Epithelial cell of esophagus (primary cell): ENCODE measurements around the gene RXRA.

Source experiments
- DNase-seq: peaks from one replicate; pipeline ENCODE4 v3.0.0; 2010; ENCODE audit warnings: low read depth
- H3K4me3 ChIP-seq: 2 replicates; pipeline ENCODE4 v1.5.1; 2011; ENCODE audit warnings: mild to moderate bottlenecking, low read length, control low read depth
- CTCF ChIP-seq: IDR thresholded peaks from 2 replicates; pipeline ENCODE4 v1.5.1; 2011; ENCODE audit warnings: low read depth, mild to moderate bottlenecking, low read length, control low read depth, inconsistent platforms; ENCODE audit not compliant: insufficient read depth; ENCODE audit errors: missing control alignments

Gene RXRA

GRCh38 chr9:134366223-134367031 lies 40.2 kb downstream of the RXRA start:
- no peak overlapping the region for H3K4me3 ChIP-seq
- DNase-seq, result peak; percentile 89
- TF ChIP-seq CTCF, result no peak

- TF ChIP-seq CTCF, result no peak
- DNase-seq, result no peak
- no peak overlapping the region for H3K4me3 ChIP-seq
Observed at GRCh38 chr9:134367061-134367460, 40.8 kb downstream of the RXRA start.

- no peak for TF ChIP-seq CTCF
- no peak overlapping the region for H3K4me3 ChIP-seq
- DNase-seq, result no peak
Observed at GRCh38 chr9:134367791-134368490, 41.7 kb downstream of the RXRA start.

- DNase-seq, result no peak
- no peak for TF ChIP-seq CTCF
- no peak overlapping the region for H3K4me3 ChIP-seq
Observed at GRCh38 chr9:134368571-134368970, 42.3 kb downstream of the RXRA start.

GRCh38 chr9:134369416-134370212 lies 43.4 kb downstream of the RXRA start:
- DNase-seq, result no peak
- TF ChIP-seq CTCF, result no peak
- no peak overlapping the region for H3K4me3 ChIP-seq

GRCh38 chr9:134370213-134370492 lies 43.9 kb downstream of the RXRA start:
- H3K4me3 ChIP-seq, result no peak overlapping the region
- TF ChIP-seq CTCF, result no peak
- DNase-seq, result no peak

- DNase-seq, result no peak
- H3K4me3 ChIP-seq, result no peak overlapping the region
- no peak for TF ChIP-seq CTCF
Observed at GRCh38 chr9:134370638-134371037, 44.4 kb downstream of the RXRA start.
